ENCODE data around the gene WDR19. TPM values are rescaled to one million over a fixed set of nuclear protein-coding genes. Genes with fewer than 3 reads are reported as not detected.

Gene WDR19
- total RNA-seq, 2 experiments from 2014 or later = 12.0 to 14.5 TPM

DNA sequence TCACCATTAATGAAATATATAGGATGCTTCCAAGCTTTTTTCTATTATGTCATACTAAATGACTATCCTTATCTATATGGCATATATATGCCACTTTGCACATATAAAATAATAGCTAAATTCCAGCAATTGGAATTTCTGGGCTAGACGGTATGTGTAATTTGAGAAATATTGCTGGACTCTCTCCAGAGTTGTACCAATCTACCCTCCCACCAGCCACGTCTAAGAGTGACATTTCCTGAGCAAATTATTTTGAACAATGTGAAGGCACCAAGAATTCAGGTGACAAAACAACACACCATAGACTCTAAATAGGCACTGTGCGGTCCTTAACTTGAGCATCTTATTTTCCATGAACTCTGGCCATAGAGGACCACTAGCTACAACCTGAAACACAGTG is 121.5 kb downstream of the WDR19 start:
- H3K9me3 Mint-ChIP-seq = no peaks in the 10 kb centered on the region
- peak overlapping the region; percentile 38 for H3K27ac Mint-ChIP-seq
- ATAC-seq = no peak
- TF ChIP-seq CTCF (IDR thresholded peaks at IDR 0.05) = no peak
- H3K4me3 Mint-ChIP-seq = no peak overlapping the region
- H3K36me3 Mint-ChIP-seq (ENCODE audit: low read depth) = peaks cover 64% of the 10 kb centered on the region
- ChIA-PET POLR2A (no interaction called here), CTCF (no interaction called here)
- no peaks in the 10 kb centered on the region for H3K27me3 Mint-ChIP-seq
- no peak for DNase-seq
- no peaks in the 10 kb centered on the region for H3K4me1 Mint-ChIP-seq (ENCODE audit: low read depth)
- intact Hi-C loops (cut with micrococcal nuclease) = no loop called here

DNA sequence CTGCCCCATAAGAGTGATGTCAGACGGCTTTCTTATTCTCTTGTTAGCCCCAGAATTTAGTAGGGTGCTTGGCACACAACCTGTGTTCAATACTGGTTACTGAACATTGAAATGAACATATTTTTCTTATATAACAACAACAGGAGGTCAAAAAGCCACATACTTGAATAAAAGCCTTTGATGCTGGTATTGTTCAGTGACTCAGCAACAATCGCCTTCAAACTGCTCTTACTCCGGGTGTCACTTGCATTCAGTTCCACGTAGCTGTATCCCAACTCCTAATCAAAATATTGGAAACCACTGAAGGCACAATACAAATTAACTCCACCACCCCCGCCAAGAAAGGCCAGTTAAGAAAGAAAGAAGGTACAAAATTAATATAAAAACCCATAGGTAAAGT is 122.3 kb downstream of the WDR19 start:
- no peak for TF ChIP-seq CTCF (IDR thresholded peaks at IDR 0.05)
- ATAC-seq (no peak), DNase-seq (no peak)
- H3K27me3 Mint-ChIP-seq = no peaks in the 10 kb centered on the region
- ChIA-PET CTCF (no interaction called here), POLR2A (interaction anchor here (1.3 kb wide), 1 partner anchor 80 kb away, joined by 3 read pairs; no protein-coding TSS in a partner anchor)
- H3K4me3 Mint-ChIP-seq = no peak overlapping the region
- H3K4me1 Mint-ChIP-seq (ENCODE audit: low read depth) = no peaks in the 10 kb centered on the region
- no peaks in the 10 kb centered on the region for H3K9me3 Mint-ChIP-seq
- intact Hi-C loops (cut with micrococcal nuclease) = no loop called here
- peaks cover 61% of the 10 kb centered on the region for H3K36me3 Mint-ChIP-seq (ENCODE audit: low read depth)
- peak overlapping the region; percentile 61 for H3K27ac Mint-ChIP-seq

- intact Hi-C loops (cut with micrococcal nuclease) = no loop called here
- H3K27ac Mint-ChIP-seq = no peak overlapping the region
- H3K4me1 Mint-ChIP-seq (ENCODE audit: low read depth) = no peaks in the 10 kb centered on the region
- no peaks in the 10 kb centered on the region for H3K27me3 Mint-ChIP-seq
- DNase-seq (no peak), ATAC-seq (no peak)
- TF ChIP-seq CTCF (IDR thresholded peaks at IDR 0.05) = no peak
- CTCF ChIA-PET = no interaction called here
- H3K9me3 Mint-ChIP-seq = no peaks in the 10 kb centered on the region
- H3K4me3 Mint-ChIP-seq = no peak overlapping the region
- POLR2A ChIA-PET = interaction anchor here (1.3 kb wide), 1 partner anchor 78 kb away, joined by 3 read pairs; no protein-coding TSS in a partner anchor
- H3K36me3 Mint-ChIP-seq (ENCODE audit: low read depth) = peaks cover 50% of the 10 kb centered on the region
Measured at GRCh38 chr4:39305912-39306677, 123.8 kb downstream of the WDR19 start.

- POLR2A ChIA-PET = interaction anchor here (0.8 kb wide), 1 partner anchor 14 kb away, joined by 3 read pairs; no protein-coding TSS in a partner anchor
Measured at GRCh38 chr4:39308611-39309010, 126.3 kb downstream of the WDR19 start.

More at GRCh38 chr4:39308611-39309010, 126.3 kb downstream of the WDR19 start:
- H3K27me3 Mint-ChIP-seq = no peaks in the 10 kb centered on the region
- intact Hi-C loops (cut with micrococcal nuclease) = no loop called here
- no peak for DNase-seq
- no peak for TF ChIP-seq CTCF (IDR thresholded peaks at IDR 0.05)
- H3K4me3 Mint-ChIP-seq = no peak overlapping the region
- H3K9me3 Mint-ChIP-seq = no peaks in the 10 kb centered on the region
- H3K36me3 Mint-ChIP-seq (ENCODE audit: low read depth) = peaks cover 58% of the 10 kb centered on the region
- no peaks in the 10 kb centered on the region for H3K4me1 Mint-ChIP-seq (ENCODE audit: low read depth)
- no peak for ATAC-seq
- no peak overlapping the region for H3K27ac Mint-ChIP-seq
- CTCF ChIA-PET = no interaction called here
